GM12891 (cell line): ENCODE results near the gene PFKFB2.

Experiments
- DNase-seq: peaks from one replicate; pipeline ENCODE4 v3.0.0; 2011; ENCODE audit warnings: low spot score; ENCODE audit not compliant: insufficient read length
- FAIRE-seq: peaks from 2 replicates; lab custom pipeline; 2011; peaks lifted over from hg19 to GRCh38; lab: Jason Lieb, UNC
- PAX5 ChIP-seq: IDR thresholded peaks from 2 replicates; pipeline ENCODE4 v1.6.1; 2011; ENCODE audit warnings: low read length, moderate library complexity, mild to moderate bottlenecking; ENCODE audit not compliant: insufficient read depth, severe bottlenecking
- POLR2A ChIP-seq: IDR thresholded peaks from 2 replicates; pipeline ENCODE4 v1.6.1; 2011; ENCODE audit warnings: low read depth, low read length, control low read depth
- POLR2AphosphoS5 ChIP-seq: IDR thresholded peaks from 2 replicates; pipeline ENCODE4 v1.6.1; 2011; ENCODE audit warnings: low read depth, low read length, control low read depth
- POU2F2 ChIP-seq: IDR thresholded peaks from 2 replicates; pipeline ENCODE4 v1.6.1; 2011; ENCODE audit warnings: low read depth, mild to moderate bottlenecking, control low read depth, low read length, moderate library complexity
- SPI1 ChIP-seq: IDR thresholded peaks from 2 replicates; pipeline ENCODE4 v1.6.1; 2011; ENCODE audit warnings: low read depth, low read length, control low read depth
- TAF1 ChIP-seq: IDR thresholded peaks from 2 replicates; pipeline ENCODE4 v1.6.1; 2011; ENCODE audit warnings: low read depth, low read length, control low read depth

Gene PFKFB2

DNA sequence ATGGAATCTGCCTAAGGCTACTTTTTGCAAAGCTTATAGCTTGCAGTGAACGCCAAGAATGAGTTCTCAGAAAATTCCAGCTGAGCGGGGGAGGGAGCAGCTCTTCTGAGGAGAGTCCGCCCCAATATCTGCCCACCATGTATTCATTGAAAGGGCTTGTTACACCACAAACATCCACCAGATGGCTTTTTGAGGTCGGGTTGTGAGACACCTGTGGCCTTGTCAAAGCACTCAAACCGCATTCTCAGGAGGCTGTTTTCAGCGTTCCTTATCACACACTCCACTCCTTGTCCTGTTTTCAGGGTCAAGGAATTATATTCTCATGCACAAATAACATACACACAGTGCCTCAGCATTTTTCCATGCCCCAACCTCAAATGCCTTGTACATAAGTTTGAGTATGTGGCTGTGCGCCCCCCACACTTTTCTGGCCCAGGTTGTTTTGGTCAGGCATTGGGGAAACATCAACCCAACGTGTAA, 31.7 kb downstream of the PFKFB2 start:
- DNase-seq (peak; percentile 22), FAIRE-seq (peak; percentile 90)
- TF ChIP-seq POLR2AphosphoS5 (no peak), PAX5 (no peak), TAF1 (no peak), SPI1 (no peak)

DNA sequence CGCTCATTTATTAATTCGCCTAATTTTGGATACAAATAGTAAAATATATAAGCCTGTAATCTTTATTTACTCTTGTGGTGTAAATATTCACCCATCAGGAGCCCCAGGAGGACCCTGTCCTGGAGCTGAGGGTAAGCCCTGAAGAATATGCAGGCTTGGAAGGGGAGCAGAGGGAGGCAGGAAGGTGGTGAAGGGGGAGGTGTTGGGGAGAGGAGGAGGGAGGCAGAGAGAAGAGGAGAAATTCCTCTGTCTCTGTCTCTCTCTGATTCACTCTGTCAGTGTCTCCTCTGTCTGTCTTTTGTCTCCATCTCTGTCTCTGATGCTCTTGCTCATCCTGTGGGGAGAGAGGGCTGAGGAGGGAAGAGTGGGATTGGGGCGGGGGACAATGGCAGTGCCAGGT, 32.8 kb downstream of the PFKFB2 start:
- DNase-seq: no peak
- FAIRE-seq: no peak
- no peak for TF ChIP-seq SPI1
- TF ChIP-seq POLR2AphosphoS5: no peak
- TF ChIP-seq POU2F2: no peak
- no peak for TF ChIP-seq TAF1
- TF ChIP-seq PAX5: no peak
- TF ChIP-seq POLR2A: no peak

DNA sequence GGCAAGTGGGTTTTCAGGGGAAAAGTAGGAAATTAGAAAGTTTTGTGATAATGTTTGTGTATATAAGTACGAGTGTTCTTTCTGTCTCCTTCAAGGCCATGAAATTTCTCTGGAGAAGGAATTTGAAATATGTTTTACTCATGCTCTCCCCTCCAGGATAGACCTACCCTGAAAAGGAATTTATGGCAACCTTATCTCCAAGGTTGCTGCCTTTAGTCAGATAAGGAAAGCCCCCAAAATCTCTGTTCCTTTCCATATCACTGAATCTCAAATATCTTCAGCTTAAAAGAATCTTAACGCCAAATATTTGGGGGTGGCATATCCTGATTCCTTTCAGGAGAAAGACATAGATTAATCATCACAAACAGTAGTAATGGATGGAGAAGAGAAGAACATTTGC, 35.1 kb downstream of the PFKFB2 start:
- no peak for TF ChIP-seq PAX5
- no peak for TF ChIP-seq POU2F2
- TF ChIP-seq TAF1: no peak
- TF ChIP-seq POLR2AphosphoS5: no peak
- TF ChIP-seq POLR2A: no peak
- TF ChIP-seq SPI1: no peak
- DNase-seq: no peak
- FAIRE-seq: no peak

DNA sequence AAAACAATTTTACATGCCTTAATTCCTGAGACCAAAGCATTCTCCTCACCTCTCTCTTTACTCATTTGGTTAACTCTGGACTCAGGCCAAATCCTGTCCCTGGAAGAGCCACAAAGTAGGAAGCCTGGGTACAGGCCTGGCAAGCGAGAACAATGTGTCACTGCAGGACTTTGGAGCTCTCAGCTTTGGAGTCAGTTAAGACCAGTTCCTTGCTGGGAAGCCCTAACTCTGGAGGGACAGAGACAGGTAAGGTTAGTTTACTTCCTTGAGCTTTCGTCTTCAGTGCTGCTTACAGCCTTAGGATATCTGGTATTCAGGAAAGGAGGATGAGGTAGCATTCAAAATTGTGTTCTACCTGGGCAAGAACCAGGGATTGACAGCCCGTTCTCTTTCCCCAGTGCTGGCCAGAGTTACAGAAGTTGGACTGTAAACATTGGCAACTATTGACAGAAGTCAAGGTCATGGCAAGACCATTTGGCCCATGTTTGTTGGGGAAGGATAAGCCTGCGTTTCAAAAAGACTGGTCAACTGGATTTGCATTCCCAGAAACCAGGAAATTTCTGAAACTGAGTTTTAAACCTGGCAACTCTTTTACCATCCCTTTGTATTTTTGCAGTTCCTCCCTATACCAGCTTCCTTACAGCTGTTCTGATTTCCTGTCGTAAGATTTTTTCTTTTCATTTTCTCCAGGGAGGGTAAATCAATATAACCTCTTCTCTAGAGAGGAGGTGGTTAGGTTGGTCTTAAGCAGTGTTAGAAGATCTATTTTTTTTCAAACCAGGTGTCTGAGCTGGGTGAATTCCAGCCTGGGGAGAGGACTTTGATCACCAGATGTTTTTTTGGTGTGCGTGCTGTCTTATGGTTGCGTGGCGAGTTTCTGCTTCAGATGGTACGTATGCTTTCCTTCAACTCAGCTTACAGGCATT, 35.9 kb downstream of the PFKFB2 start, which contains the start of gene C4BPB:
Gene C4BPB (plus strand): TSS at position 160 of the 926 bp plus-strand sequence. CDS start 672 bp downstream, at position 832.
- DNase-seq (no peak), FAIRE-seq (peak; percentile 43)
- TF ChIP-seq SPI1 (peak; percentile 20; the same call in 1 of the 2 replicates), POLR2AphosphoS5 (no peak)

DNA sequence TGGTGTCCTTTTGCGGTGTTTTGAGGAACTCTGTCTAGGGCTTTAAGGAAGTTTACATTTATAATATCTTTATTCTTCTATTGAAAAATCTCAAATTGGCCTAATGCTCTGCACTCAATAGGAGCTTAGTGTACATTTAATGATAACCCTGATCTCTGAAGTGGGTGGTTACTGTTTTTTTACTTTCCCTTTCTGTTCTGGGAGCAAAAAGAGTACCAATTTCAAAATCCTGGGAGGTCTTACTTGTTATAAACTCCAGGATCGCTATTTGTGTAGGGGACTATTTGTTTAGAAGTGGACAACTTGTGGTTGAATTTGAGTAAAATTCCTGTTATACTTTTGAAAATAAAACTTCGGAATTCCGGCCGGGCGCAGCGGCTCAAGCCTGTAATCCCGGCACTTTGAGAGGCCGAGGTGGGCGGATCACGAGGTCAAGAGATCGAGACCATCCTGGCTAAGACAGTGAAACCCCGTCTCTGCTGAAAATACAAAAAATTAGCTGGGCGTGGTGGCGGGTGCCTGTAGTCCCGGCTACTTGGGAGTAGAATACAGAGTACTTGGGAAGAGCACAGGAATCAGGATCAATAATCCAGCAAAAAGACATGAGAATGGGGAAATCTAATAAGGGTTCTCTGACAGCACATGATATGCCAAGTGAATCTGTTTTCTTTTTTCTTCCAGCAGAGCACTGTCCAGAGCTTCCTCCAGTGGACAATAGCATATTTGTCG, 36.7 kb downstream of the PFKFB2 start:
- TF ChIP-seq POLR2A (no peak), TAF1 (no peak), POU2F2 (no peak), POLR2AphosphoS5 (no peak), SPI1 (no peak), PAX5 (no peak)
- FAIRE-seq (no peak), DNase-seq (no peak)

DNA sequence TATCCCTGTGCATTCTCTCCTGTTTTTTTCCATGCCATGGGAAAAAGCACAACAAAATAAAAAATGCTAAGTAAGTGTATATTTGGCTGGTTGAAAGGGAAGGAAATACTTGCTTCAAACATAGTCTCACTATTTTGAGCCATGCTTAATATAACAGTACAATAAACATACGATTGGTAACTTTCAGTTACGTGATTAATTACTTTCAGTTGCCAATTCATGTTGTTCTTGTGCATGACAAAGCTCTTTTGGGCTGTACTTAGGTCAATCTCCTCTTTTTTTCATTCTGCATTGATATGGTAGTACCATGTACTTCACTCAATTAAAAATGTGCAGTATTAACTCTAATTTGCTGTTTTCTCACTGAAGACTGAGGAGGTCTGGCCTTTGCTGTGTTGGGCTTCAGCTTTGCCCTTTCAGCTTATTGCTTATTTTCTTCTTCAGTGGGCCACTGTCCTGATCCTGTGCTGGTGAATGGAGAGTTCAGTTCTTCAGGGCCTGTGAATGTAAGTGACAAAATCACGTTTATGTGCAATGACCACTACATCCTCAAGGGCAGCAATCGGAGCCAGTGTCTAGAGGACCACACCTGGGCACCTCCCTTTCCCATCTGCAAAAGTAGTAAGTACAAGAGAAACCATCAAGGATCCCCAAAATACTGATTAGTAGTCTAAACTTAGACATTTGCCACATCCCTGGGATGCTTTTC, 38.3 kb downstream of the PFKFB2 start:
- DNase-seq (no peak), FAIRE-seq (peak; percentile 69)
- no peak for TF ChIP-seq PAX5
- no peak for TF ChIP-seq SPI1
- TF ChIP-seq TAF1: no peak
- no peak for TF ChIP-seq POLR2A
- no peak for TF ChIP-seq POLR2AphosphoS5
- no peak for TF ChIP-seq POU2F2

DNA sequence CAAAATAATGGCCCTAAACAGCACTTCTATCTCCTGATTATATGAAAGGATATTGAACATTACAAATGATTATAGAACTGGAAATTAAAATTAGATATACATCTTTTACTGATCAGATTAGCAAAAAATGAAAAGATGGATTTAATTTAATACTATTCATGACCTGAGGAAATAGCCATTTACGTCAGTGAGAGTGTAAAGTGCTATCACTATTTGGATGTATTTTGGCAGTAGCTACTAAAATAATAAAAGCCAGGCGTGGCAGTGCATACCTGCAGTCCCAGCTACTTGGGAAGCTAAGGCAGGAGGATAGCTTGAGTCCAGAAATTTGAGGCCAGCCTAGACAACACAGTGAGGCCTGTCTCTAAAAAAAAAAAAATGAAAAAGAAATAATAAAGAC, 40.9 kb downstream of the PFKFB2 start:
- FAIRE-seq (no peak), DNase-seq (no peak)
- TF ChIP-seq POLR2A (no peak), TAF1 (no peak), PAX5 (no peak), POU2F2 (no peak), POLR2AphosphoS5 (no peak), SPI1 (no peak)

DNA sequence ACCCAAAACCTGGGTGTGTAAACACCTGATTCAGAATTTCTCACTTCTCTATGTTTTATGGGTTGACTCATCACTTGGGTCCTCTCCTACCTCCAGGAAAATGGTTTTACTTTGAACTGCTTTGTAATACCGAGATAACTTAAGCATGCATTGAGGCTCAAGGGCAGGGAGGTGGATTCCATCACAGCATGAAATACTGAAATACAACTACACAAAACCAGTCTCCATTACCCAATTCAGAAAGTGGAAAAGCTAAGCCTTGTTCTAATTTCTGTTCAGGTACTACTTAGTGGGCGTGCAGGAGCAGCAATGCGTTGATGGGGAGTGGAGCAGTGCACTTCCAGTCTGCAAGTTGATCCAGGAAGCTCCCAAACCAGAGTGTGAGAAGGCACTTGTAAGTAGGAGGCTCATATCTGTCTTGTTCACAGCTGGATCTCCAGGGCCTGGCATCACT, 44.8 kb downstream of the PFKFB2 start:
- TF ChIP-seq SPI1: peak; percentile 85
- TF ChIP-seq TAF1: no peak
- TF ChIP-seq POLR2AphosphoS5: no peak
- no peak for TF ChIP-seq PAX5
- no peak for TF ChIP-seq POLR2A
- no peak; the same call in 1 of the 2 replicates for TF ChIP-seq POU2F2
- DNase-seq (peak; percentile 18), FAIRE-seq (peak; percentile 87)

DNA sequence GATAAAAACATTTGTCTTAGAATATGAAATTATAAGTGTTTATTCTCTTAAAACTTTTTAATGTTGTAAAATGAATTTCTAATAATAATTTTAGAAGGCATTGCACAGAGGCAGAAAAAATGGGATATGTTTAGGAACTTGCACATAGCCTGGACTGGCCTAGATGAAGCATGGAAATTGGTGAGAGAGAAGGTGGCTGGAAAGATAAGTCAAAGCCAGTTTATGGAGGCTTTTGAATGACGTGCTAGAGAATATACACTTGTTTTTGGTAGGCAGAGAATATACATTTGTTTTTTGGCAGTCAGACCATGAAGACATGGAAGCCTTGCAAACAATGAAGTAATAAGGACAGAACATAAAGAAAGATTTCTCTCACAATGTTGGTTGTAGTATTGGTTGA, 48.6 kb downstream of the PFKFB2 start:
- DNase-seq (no peak), FAIRE-seq (no peak)
- TF ChIP-seq POLR2AphosphoS5 (no peak), SPI1 (no peak), PAX5 (no peak), POLR2A (no peak), TAF1 (no peak), POU2F2 (no peak)
